OCI-LY1 (cell line): Measurements from ENCODE around the gene LCN15.

Source experiments
- H2AFZ ChIP-seq: fragments of 200-600 bp; sonication (generic), shearing (Covaris generic); 2 replicates; pipeline ENCODE4 v1.6.0; 2014; ENCODE audit warnings: antibody characterized with exemption, mild to moderate bottlenecking, low read length
- H3F3A ChIP-seq: fragments of 200-600 bp; sonication (generic), shearing (Covaris generic); 2 replicates; pipeline ENCODE4 v1.6.0; 2014; ENCODE audit warnings: mild to moderate bottlenecking, antibody characterized with exemption, low read length, moderate library complexity; ENCODE audit not compliant: insufficient read depth
- H3K27ac ChIP-seq: fragments of 200-600 bp; sonication (generic); 2 replicates; pipeline ENCODE4 v1.5.1; 2014; ENCODE audit warnings: low read length, mixed run types, mild to moderate bottlenecking, low read depth; ENCODE audit not compliant: poor library complexity, severe bottlenecking
- H3K27me3 ChIP-seq: fragments of 200-600 bp; sonication (generic); 2 replicates; pipeline ENCODE4 v1.6.0; 2014; ENCODE audit warnings: antibody characterized with exemption, mild to moderate bottlenecking, low read length, moderate library complexity; ENCODE audit not compliant: insufficient read depth
- H3K36me3 ChIP-seq: fragments of 200-600 bp; sonication (generic); 2 replicates; pipeline ENCODE4 v1.6.1; 2014; ENCODE audit warnings: mild to moderate bottlenecking, antibody characterized with exemption, low read length, moderate library complexity, mixed read lengths; ENCODE audit not compliant: insufficient read depth
- H3K4me1 ChIP-seq: fragments of 200-600 bp; sonication (generic); 2 replicates; pipeline ENCODE4 v1.5.1; 2014; ENCODE audit warnings: mild to moderate bottlenecking, low read length, moderate library complexity; ENCODE audit not compliant: insufficient read depth, severe bottlenecking
- H3K4me2 ChIP-seq: fragments of 200-600 bp; sonication (generic), shearing (Covaris generic); 2 replicates; pipeline ENCODE4 v1.6.1; 2014; ENCODE audit warnings: low read length
- H3K4me3 ChIP-seq: fragments of 200-600 bp; sonication (generic); 2 replicates; pipeline ENCODE4 v1.5.1; 2014; ENCODE audit warnings: low read length, low read depth, mild to moderate bottlenecking, mixed read lengths; ENCODE audit not compliant: poor library complexity, severe bottlenecking
- H3K79me2 ChIP-seq: fragments of 200-600 bp; shearing (Covaris generic); 2 replicates; pipeline ENCODE4 v1.6.1; 2016; ENCODE audit warnings: mixed run types, low read length, mixed read lengths; ENCODE audit not compliant: insufficient read depth
- H3K9ac ChIP-seq: fragments of 200-600 bp; sonication (generic), shearing (Covaris generic); 2 replicates; pipeline ENCODE4 v1.6.1; 2014; ENCODE audit warnings: mild to moderate bottlenecking, low read length, mixed read lengths
- H3K9me2 ChIP-seq: fragments of 200-600 bp; sonication (generic), shearing (Covaris generic); 2 replicates; pipeline ENCODE4 v1.6.1; 2014; ENCODE audit warnings: low read depth, mild to moderate bottlenecking, low read length, mixed read lengths
- H3K9me3 ChIP-seq: fragments of 200-600 bp; shearing (Covaris generic); 2 replicates; pipeline ENCODE4 v1.6.1; 2014; ENCODE audit warnings: low read length, mixed read lengths
- H4K20me1 ChIP-seq: fragments of 200-600 bp; sonication (generic), shearing (Covaris generic); 2 replicates; pipeline ENCODE4 v1.6.0; 2016; ENCODE audit warnings: mild to moderate bottlenecking, low read length; ENCODE audit not compliant: insufficient read depth
- CTCF ChIP-seq: fragments of 200-600 bp; sonication (generic), shearing (Covaris generic); IDR thresholded peaks from 2 replicates; pipeline ENCODE4 v1.5.1; 2017; ENCODE audit warnings: mild to moderate bottlenecking, antibody characterized with exemption, low read length, moderate library complexity, mixed read lengths
- EZH2 ChIP-seq: fragments of 200-600 bp; sonication (generic), shearing (Covaris generic); IDR thresholded peaks from 2 replicates; pipeline ENCODE4 v1.8.0; 2017; ENCODE audit warnings: borderline replicate concordance, mixed run types, mild to moderate bottlenecking, antibody characterized with exemption, low read length, moderate library complexity, mixed read lengths

LCN15 gene

GRCh38 chr9:136765041-136765440, 723 bp upstream of the LCN15 start:
- TF ChIP-seq CTCF = no peak
- TF ChIP-seq EZH2 = no peak
- Histone ChIP-seq H2AFZ (no peak overlapping the region), H3K9me2 (no peaks in the 10 kb centered on the region), H3F3A (no peaks in the 10 kb centered on the region), H3K27me3 (0 out of 2 replicates have a peak, but pooled peaks cover 5% of the 10 kb centered on the region), H4K20me1 (no peaks in the 10 kb centered on the region), H3K9me3 (no peaks in the 10 kb centered on the region), H3K4me3 (no peak overlapping the region), H3K36me3 (no peaks in the 10 kb centered on the region), H3K9ac (no peak overlapping the region), H3K4me1 (no peaks in the 10 kb centered on the region), H3K27ac (no peak overlapping the region), H3K79me2 (no peaks in the 10 kb centered on the region), H3K4me2 (no peak overlapping the region)

- no peak overlapping the region for H3K9ac ChIP-seq
Measured at GRCh38 chr9:136763649-136764035, 676 bp downstream of the LCN15 start.

GRCh38 chr9:136762915-136763648, 1.2 kb downstream of the LCN15 start:
- H3K4me2 ChIP-seq = peak overlapping the region; percentile 26; the same call in 1 of the 2 replicates
- H3K9ac ChIP-seq = no peak overlapping the region
- H3F3A ChIP-seq = no peaks in the 10 kb centered on the region
- TF ChIP-seq EZH2 = no peak
- no peak for TF ChIP-seq CTCF
- H4K20me1 ChIP-seq = no peaks in the 10 kb centered on the region
- H3K9me2 ChIP-seq = no peaks in the 10 kb centered on the region
- H2AFZ ChIP-seq = no peak overlapping the region
- H3K79me2 ChIP-seq = no peaks in the 10 kb centered on the region
- no peak overlapping the region for H3K27ac ChIP-seq
- H3K4me1 ChIP-seq = no peaks in the 10 kb centered on the region
- peaks cover 7% of the 10 kb centered on the region; the same call in 1 of the 2 replicates for H3K27me3 ChIP-seq
- no peak overlapping the region for H3K4me3 ChIP-seq
- no peaks in the 10 kb centered on the region for H3K36me3 ChIP-seq
- no peaks in the 10 kb centered on the region for H3K9me3 ChIP-seq

More at GRCh38 chr9:136763649-136764035, 676 bp downstream of the LCN15 start:
- no peaks in the 10 kb centered on the region for H3K79me2 ChIP-seq
- no peaks in the 10 kb centered on the region for H4K20me1 ChIP-seq
- no peaks in the 10 kb centered on the region for H3K9me3 ChIP-seq
- H3F3A ChIP-seq = no peaks in the 10 kb centered on the region
- no peak overlapping the region for H3K4me2 ChIP-seq
- H3K4me1 ChIP-seq = no peaks in the 10 kb centered on the region
- no peak overlapping the region for H3K4me3 ChIP-seq
- TF ChIP-seq CTCF (no peak), EZH2 (no peak)
- H3K27ac ChIP-seq = no peak overlapping the region
- no peak overlapping the region for H2AFZ ChIP-seq
- H3K27me3 ChIP-seq = 0 out of 2 replicates have a peak, but pooled peaks cover 7% of the 10 kb centered on the region
- no peaks in the 10 kb centered on the region for H3K36me3 ChIP-seq
- no peaks in the 10 kb centered on the region for H3K9me2 ChIP-seq
